OCI-LY1 (cell line): Measurements from ENCODE around the gene RUBCN.
"Not testable (repeated sequence)": the region's sequence is repeated elsewhere in the genome, so short reads cannot be mapped to it uniquely, and the experiment has no call there.

ENCODE experiments used
- CTCF ChIP-seq: fragments of 200-600 bp; sonication (generic), shearing (Covaris generic); IDR thresholded peaks from 2 replicates; pipeline ENCODE4 v1.5.1; 2017; ENCODE audit warnings: mild to moderate bottlenecking, antibody characterized with exemption, low read length, moderate library complexity, mixed read lengths
- EZH2 ChIP-seq: fragments of 200-600 bp; sonication (generic), shearing (Covaris generic); IDR thresholded peaks from 2 replicates; pipeline ENCODE4 v1.8.0; 2017; ENCODE audit warnings: borderline replicate concordance, mixed run types, mild to moderate bottlenecking, antibody characterized with exemption, low read length, moderate library complexity, mixed read lengths

DNA sequence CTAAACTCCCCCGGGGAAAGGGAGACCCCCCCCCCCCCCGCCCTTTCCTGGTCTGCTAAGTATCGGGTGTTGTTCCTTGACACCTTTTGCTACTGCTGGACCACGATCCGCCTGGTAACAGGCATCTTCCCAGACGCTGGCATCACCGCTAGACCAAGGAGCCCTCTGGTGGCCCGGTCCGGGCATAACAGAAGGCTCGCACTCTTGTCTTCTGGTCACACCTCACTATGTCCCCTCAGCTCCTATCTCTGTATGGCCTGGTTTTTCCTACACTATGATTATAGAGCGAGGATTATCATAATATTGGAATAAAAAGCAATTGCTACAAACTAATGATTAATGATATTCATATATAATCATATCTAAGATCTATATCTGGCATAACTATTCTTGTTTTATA is 104.7 kb downstream of the RUBCN start:
- peak; percentile 32; the same call in 1 of the 2 replicates for TF ChIP-seq CTCF
- TF ChIP-seq EZH2 = not testable (repeated sequence)
